B cell (primary cell): ENCODE measurements around the gene CYYR1. TPM values are rescaled to one million over a fixed set of nuclear protein-coding genes. Genes with fewer than 3 reads are reported as not detected.

Experiments used
- ATAC-seq: fragments of 200-7000 bp; cut with Tn5 transposase; one replicate; pipeline ENCODE4 v1.10.0; 2021; ENCODE audit warnings: low read depth, mild to moderate bottlenecking, moderate number of reproducible peaks, moderate library complexity
- CTCF ChIA-PET: fragments of 350-600 bp; sonication (Branson Sonifier 250); formaldehyde crosslinking; loops from one replicate; lab custom pipeline; 2021; ENCODE audit warnings: antibody characterized with exemption, inconsistent platforms; lab: Charles Lee
- POLR2A ChIA-PET: fragments of 350-600 bp; sonication (Branson Sonifier 250); formaldehyde crosslinking; loops from one replicate; lab custom pipeline; 2021; ENCODE audit warnings: antibody characterized with exemption; lab: Charles Lee
- DNase-seq: peaks from one replicate; pipeline ENCODE4 v3.0.0; 2013
- H2AFZ ChIP-seq: 2 replicates; pipeline ENCODE4 v1.6.1; 2012; ENCODE audit warnings: mild to moderate bottlenecking, low read depth, low read length; ENCODE audit not compliant: insufficient read depth, poor library complexity, severe bottlenecking
- H3K27ac ChIP-seq, 2 donors: 1 replicate in 1 of 2; 2 replicates in 1 of 2; pipeline ENCODE4 v1.5.1; 2012 to 2013; ENCODE audit warnings: low read length in 2 of 2, mild to moderate bottlenecking in 2 of 2, moderate library complexity in 1 of 2
- H3K27me3 ChIP-seq, 4 experiments: fragments of 200-600 bp in 1 of 4; sonication (generic) in 1 of 4; replicated peaks in 1 of 4; 1 replicate in 2 of 4; 2 replicates in 2 of 4; pipeline versions ENCODE4 v1.6.1 to v1.7.0; 2013 to 2016; ENCODE audit warnings: low read length in 3 of 4, mild to moderate bottlenecking in 2 of 4, mixed read lengths in 1 of 4, moderate library complexity in 1 of 4; ENCODE audit not compliant: insufficient read depth in 4 of 4, control insufficient read depth in 3 of 4; ENCODE audit errors: control extremely low read depth in 1 of 4
- H3K36me3 ChIP-seq, 2 experiments: replicated peaks in 1 of 2; 1 replicate in 1 of 2; 2 replicates in 1 of 2; pipeline versions ENCODE4 v1.6.1 to v1.7.1; 2013; ENCODE audit warnings: low read length in 1 of 2; ENCODE audit not compliant: insufficient read depth in 2 of 2, control insufficient read depth in 1 of 2; ENCODE audit errors: control extremely low read depth in 1 of 2, extremely low read depth in 1 of 2
- H3K4me1 ChIP-seq, 2 donors: fragments of 200-600 bp in 1 of 2; sonication (generic) in 1 of 2; 1 replicate in 1 of 2; 2 replicates in 1 of 2; pipeline versions ENCODE4 v1.5.1 to v1.6.1; 2013 to 2017; ENCODE audit warnings: low read length in 2 of 2; ENCODE audit not compliant: control insufficient read depth in 2 of 2, insufficient read depth in 2 of 2
- H3K4me2 ChIP-seq: replicated peaks from 2 replicates; pipeline ENCODE3; 2012; ENCODE audit warnings: mild to moderate bottlenecking, low read depth, low read length; ENCODE audit not compliant: poor library complexity, severe bottlenecking
- H3K4me3 ChIP-seq, 5 experiments: fragments of 200-600 bp in 1 of 5; sonication (generic) in 1 of 5; 1 replicate in 3 of 5; 2 replicates in 2 of 5; pipeline versions ENCODE4 v1.5.1 to v1.7.0; 2011 to 2016; ENCODE audit warnings: low read length in 4 of 5, mild to moderate bottlenecking in 4 of 5, low read depth in 2 of 5, control low read depth in 1 of 5, moderate library complexity in 1 of 5; ENCODE audit not compliant: insufficient read depth in 1 of 5; ENCODE audit errors: control extremely low read depth in 1 of 5, extremely low read depth in 1 of 5
- H3K79me2 ChIP-seq: fragments of 200-600 bp; sonication (generic); one replicate; pipeline ENCODE4 v1.6.0; 2016; ENCODE audit warnings: low read length; ENCODE audit not compliant: control insufficient read depth, insufficient read depth
- H3K9ac ChIP-seq: fragments of 200-600 bp; sonication (generic); 2 replicates; pipeline ENCODE4 v1.6.1; 2017; ENCODE audit warnings: mild to moderate bottlenecking, low read length, moderate library complexity
- H3K9me3 ChIP-seq, 3 donors: one replicate each; pipeline versions ENCODE4 v1.6.1 to v1.7.1; 2013; ENCODE audit warnings: low read length in 2 of 3; ENCODE audit not compliant: control insufficient read depth in 2 of 3, insufficient read depth in 1 of 3; ENCODE audit errors: control extremely low read depth in 1 of 3
- H4K20me1 ChIP-seq: 2 replicates; pipeline ENCODE4 v1.6.0; 2012; ENCODE audit warnings: mild to moderate bottlenecking, low read length; ENCODE audit not compliant: insufficient read depth, control insufficient read depth, poor library complexity, severe bottlenecking
- H3K27ac Mint-ChIP-seq: one replicate; pipeline ENCODE4 v1.8.0; 2021; ENCODE audit warnings: mixed read lengths
- H3K27me3 Mint-ChIP-seq: one replicate; pipeline ENCODE4 v1.8.0; 2021; ENCODE audit warnings: mixed read lengths
- H3K4me1 Mint-ChIP-seq: one replicate; pipeline ENCODE4 v1.8.0; 2021; ENCODE audit warnings: mixed read lengths
- H3K4me3 Mint-ChIP-seq: one replicate; pipeline ENCODE4 v1.8.0; 2021; ENCODE audit warnings: mixed read lengths
- H3K9me3 Mint-ChIP-seq: one replicate; pipeline ENCODE4 v1.8.0; 2022; ENCODE audit warnings: mixed read lengths; ENCODE audit not compliant: insufficient read depth
- EZH2 ChIP-seq: IDR thresholded peaks from 2 replicates; pipeline ENCODE4 v1.6.1; 2012; ENCODE audit warnings: borderline replicate concordance, low read depth, mild to moderate bottlenecking, moderate library complexity, low read length; ENCODE audit not compliant: insufficient read depth, poor library complexity, severe bottlenecking
- WGBS: methylation state at CpG from one replicate; pipeline ENCODE4 v1.1.5; 2013; ENCODE audit warnings: missing lambda C conversion rate; ENCODE audit not compliant: insufficient coverage; 5-methylcytosine and 5-hydroxymethylcytosine counted together
- intact Hi-C: fragments of 100-400 bp; cut with micrococcal nuclease; formaldehyde crosslinking; loops from one replicate; pipeline ENCODE4 v1.10.0; 2022
- polyA plus RNA-seq: library from polyadenylated mRNA; depleted of rRNA; stranded (reverse); fragments of >200 nt; gene quantifications from 2 replicates; pipeline ENCODE4 v1.2.3, GENCODE V29; 2012
- total RNA-seq, 2 donors: library from RNA; stranded (reverse); fragments of 120-200 nt in 1 of 2; gene quantifications; 1 replicate in 1 of 2; 2 replicates in 1 of 2; pipeline versions ENCODE4 v1.2.3 to v1.2.4, GENCODE V29; 2013 to 2022
- TF ChIP-seq, protein P1 (sequence below): fragments of 200-600 bp; IDR thresholded peaks from one replicate; pipeline ENCODE4 v1.8.0; 2022; ENCODE audit warnings: antibody characterized with exemption, mild to moderate bottlenecking

The CYYR1 gene
- total and polyA plus RNA-seq, 2 donors (not counting 1 experiment from before 2014, with no cell fraction given): not detected

DNA sequence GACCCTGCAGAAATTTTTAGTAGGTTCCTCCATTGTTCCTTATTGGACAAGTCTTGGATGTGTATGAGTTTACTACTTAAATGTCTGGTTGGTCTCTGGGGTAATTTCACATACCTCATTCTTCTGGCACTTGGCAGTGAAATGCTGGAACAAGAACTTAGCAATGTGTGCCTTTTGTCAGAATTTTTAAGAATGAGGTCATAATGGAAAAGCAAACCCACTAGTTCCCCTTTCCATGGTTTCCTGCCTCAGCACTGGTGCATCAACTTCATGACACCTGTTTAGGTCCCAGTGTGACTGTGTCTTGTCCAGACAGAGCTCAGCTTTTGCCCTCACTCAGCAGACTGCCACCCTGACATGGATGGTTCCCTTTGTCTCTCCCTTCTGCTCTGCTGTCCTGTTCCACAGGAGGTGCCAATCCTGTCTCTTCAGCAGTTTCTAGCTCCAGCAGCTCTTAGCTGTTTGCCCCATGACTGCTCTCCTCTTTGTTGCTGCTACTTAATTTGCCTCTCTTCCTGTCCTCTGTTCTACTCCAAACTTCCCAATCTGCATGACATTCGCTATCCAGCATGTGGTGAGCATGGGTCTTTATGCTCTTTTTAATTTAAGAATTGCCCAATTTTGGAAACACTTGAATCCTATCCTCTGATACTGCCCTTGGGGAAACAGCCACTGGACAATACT, 135.6 kb downstream of the CYYR1 start:
- ChIA-PET CTCF (no interaction called here), POLR2A (no interaction called here)
- no peaks in the 10 kb centered on the region for H3K4me1 Mint-ChIP-seq
- Histone ChIP-seq H3K4me3 (no peak overlapping the region), H3K4me2 (no peak overlapping the region), H3K27ac (no peak overlapping the region), H4K20me1 (no peaks in the 10 kb centered on the region), H3K36me3 (no peaks in the 10 kb centered on the region), H3K79me2 (no peaks in the 10 kb centered on the region), H3K9ac (no peak overlapping the region), H2AFZ (no peak overlapping the region), H3K4me1 (no peaks in the 10 kb centered on the region), H3K9me3 (no peaks in the 10 kb centered on the region), H3K27me3 (no peaks in the 10 kb centered on the region)
- peaks cover 4% of the 10 kb centered on the region for H3K9me3 Mint-ChIP-seq
- no peak for ATAC-seq
- no peak for TF ChIP-seq EZH2
- TF ChIP-seq, protein P1, sequence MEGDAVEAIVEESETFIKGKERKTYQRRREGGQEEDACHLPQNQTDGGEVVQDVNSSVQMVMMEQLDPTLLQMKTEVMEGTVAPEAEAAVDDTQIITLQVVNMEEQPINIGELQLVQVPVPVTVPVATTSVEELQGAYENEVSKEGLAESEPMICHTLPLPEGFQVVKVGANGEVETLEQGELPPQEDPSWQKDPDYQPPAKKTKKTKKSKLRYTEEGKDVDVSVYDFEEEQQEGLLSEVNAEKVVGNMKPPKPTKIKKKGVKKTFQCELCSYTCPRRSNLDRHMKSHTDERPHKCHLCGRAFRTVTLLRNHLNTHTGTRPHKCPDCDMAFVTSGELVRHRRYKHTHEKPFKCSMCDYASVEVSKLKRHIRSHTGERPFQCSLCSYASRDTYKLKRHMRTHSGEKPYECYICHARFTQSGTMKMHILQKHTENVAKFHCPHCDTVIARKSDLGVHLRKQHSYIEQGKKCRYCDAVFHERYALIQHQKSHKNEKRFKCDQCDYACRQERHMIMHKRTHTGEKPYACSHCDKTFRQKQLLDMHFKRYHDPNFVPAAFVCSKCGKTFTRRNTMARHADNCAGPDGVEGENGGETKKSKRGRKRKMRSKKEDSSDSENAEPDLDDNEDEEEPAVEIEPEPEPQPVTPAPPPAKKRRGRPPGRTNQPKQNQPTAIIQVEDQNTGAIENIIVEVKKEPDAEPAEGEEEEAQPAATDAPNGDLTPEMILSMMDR: no peak
- no peak overlapping the region for H3K27ac Mint-ChIP-seq
- H3K4me3 Mint-ChIP-seq: no peak overlapping the region
- DNase-seq: no peak
- no peaks in the 10 kb centered on the region for H3K27me3 Mint-ChIP-seq
- intact Hi-C loops: no loop called here
- WGBS: 71% methylated on average over 1 of the region's 1 CpG

DNA sequence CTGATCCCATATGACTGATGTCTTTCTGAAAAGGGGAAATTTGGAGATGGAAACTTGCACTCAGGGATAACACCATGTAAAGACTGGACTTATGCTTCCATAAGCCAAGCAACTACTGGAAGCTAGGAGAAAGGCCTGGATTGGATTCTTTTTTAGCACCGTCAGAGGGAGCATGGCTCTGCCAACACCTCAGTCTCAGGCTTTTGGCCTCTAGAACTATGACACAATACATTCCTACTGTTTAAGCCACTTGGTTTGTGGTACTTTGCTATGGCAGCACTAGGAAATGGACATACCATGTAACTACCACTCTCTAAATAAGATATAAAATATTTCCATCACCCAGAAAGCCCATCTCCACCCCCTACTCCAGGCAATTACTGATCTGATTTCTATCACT, 139.7 kb downstream of the CYYR1 start:
- H3K79me2 ChIP-seq: no peaks in the 10 kb centered on the region
- no peak overlapping the region for H3K4me2 ChIP-seq
- H2AFZ ChIP-seq: no peak overlapping the region
- no peaks in the 10 kb centered on the region for H3K27me3 Mint-ChIP-seq
- POLR2A ChIA-PET: no interaction called here
- ATAC-seq (no peak), DNase-seq (no peak)
- no peaks in the 10 kb centered on the region for H3K4me1 Mint-ChIP-seq
- CTCF ChIA-PET: no interaction called here
- no peak overlapping the region for H3K27ac Mint-ChIP-seq
- no peaks in the 10 kb centered on the region for H3K27me3 ChIP-seq
- TF ChIP-seq, protein P1: no peak
- TF ChIP-seq EZH2: no peak
- H3K9me3 ChIP-seq: no peaks in the 10 kb centered on the region
- H3K4me1 ChIP-seq: no peaks in the 10 kb centered on the region
- H3K4me3 Mint-ChIP-seq: no peak overlapping the region
- H3K4me3 ChIP-seq: no peak overlapping the region
- no peaks in the 10 kb centered on the region for H4K20me1 ChIP-seq
- H3K9me3 Mint-ChIP-seq: no peaks in the 10 kb centered on the region
- WGBS: no CpG with 5 or more reads among the region's 1 CpG
- H3K36me3 ChIP-seq: no peaks in the 10 kb centered on the region
- H3K9ac ChIP-seq: no peak overlapping the region
- intact Hi-C loops: no loop called here
- no peak overlapping the region for H3K27ac ChIP-seq
